HepG2 (cell line): ENCODE results near the gene CEACAM21. TPM values are rescaled to one million over a fixed set of nuclear protein-coding genes. Genes with fewer than 3 reads are reported as not detected.

ENCODE experiments used
- ATAC-seq: fragments of 200-7000 bp; cut with Tn5 transposase; 3 replicates; pipeline ENCODE4 v1.9.1; 2020; ENCODE audit warnings: mild to moderate bottlenecking, moderate library complexity
- BruUV-seq: library from RNA; stranded (reverse); fragments of 400-500 nt; replicated peaks from 2 replicates; lab custom pipeline; 2021; lab: Mats Ljungman, UMichigan
- CTCF ChIA-PET: fragments of 300-600 bp; formaldehyde crosslinking; extraction: SDS; loops from one replicate; lab custom pipeline; 2021; ENCODE audit warnings: low total read pairs, inconsistent platforms, low intra/inter-chr PET ratio; lab: Yijun Ruan, JAX
- POLR2A ChIA-PET: fragments of 350-600 bp; sonication (Branson Sonifier 250); formaldehyde crosslinking; loops from one replicate; lab custom pipeline; 2020; ENCODE audit warnings: antibody characterized with exemption, inconsistent platforms; lab: Yijun Ruan, JAX
- DNase-seq: peaks from one replicate; pipeline ENCODE4 v3.0.0-alpha.2; 2015; ENCODE audit warnings: low spot score
- FAIRE-seq: peaks from 3 replicates; lab custom pipeline; 2011; peaks lifted over from hg19 to GRCh38; lab: Jason Lieb, UNC
- H2AFZ ChIP-seq: one replicate; pipeline ENCODE4 v1.6.1; 2011; ENCODE audit warnings: low read length, inconsistent platforms
- H3K27ac ChIP-seq: fragments of 300-600 bp; 3 replicates; pipeline ENCODE4 v1.8.0; 2011; ENCODE audit warnings: mixed run types, mild to moderate bottlenecking, mixed read lengths, low read length, inconsistent platforms; ENCODE audit not compliant: insufficient read depth; ENCODE audit errors: extremely low read length
- H3K27me3 ChIP-seq, 2 experiments: fragments of 200-600 bp in 1 of 2; 2 replicates in 1 of 2; 3 replicates in 1 of 2; pipeline versions ENCODE4 v1.6.0 to v1.8.0; 2011; ENCODE audit warnings: low read length in 2 of 2, mild to moderate bottlenecking in 2 of 2, moderate library complexity in 2 of 2, inconsistent platforms in 1 of 2; ENCODE audit not compliant: insufficient read depth in 2 of 2, control insufficient read depth in 1 of 2
- H3K36me3 ChIP-seq, 2 experiments: fragments of 200-600 bp in 1 of 2; replicated peaks in 1 of 2; 2 replicates in 1 of 2; 3 replicates in 1 of 2; pipeline versions ENCODE4 v1.5.1 to v1.8.0; 2011; ENCODE audit warnings: low read length in 2 of 2, inconsistent platforms in 1 of 2; ENCODE audit not compliant: insufficient read depth in 2 of 2, control insufficient read depth in 1 of 2
- H3K4me1 ChIP-seq: 2 replicates; pipeline ENCODE4 v1.5.1; 2012; ENCODE audit warnings: low read length, inconsistent platforms; ENCODE audit not compliant: insufficient read depth
- H3K4me2 ChIP-seq: 2 replicates; pipeline ENCODE4 v1.6.0; 2011; ENCODE audit warnings: low read depth, low read length, inconsistent platforms
- H3K4me3 ChIP-seq, 3 experiments: fragments of 200-600 bp in 1 of 3; sonication (generic), shearing (Covaris generic) in 1 of 3; replicated peaks in 1 of 3; 2 replicates each; pipeline ENCODE4 v1.5.1; 2011 to 2016; ENCODE audit warnings: low read length in 3 of 3, inconsistent platforms in 2 of 3, low read depth in 2 of 3, mild to moderate bottlenecking in 2 of 3, control low read depth in 1 of 3, mixed read lengths in 1 of 3; ENCODE audit not compliant: insufficient read depth in 1 of 3
- H3K79me2 ChIP-seq: one replicate; pipeline ENCODE4 v1.6.1; 2011; ENCODE audit warnings: low read length, inconsistent platforms; ENCODE audit not compliant: insufficient read depth
- H3K9ac ChIP-seq: 2 replicates; pipeline ENCODE4 v1.6.0; 2011; ENCODE audit warnings: mild to moderate bottlenecking, low read depth, low read length, inconsistent platforms; ENCODE audit not compliant: insufficient read depth
- H3K9me3 ChIP-seq: 2 replicates; pipeline ENCODE4 v1.5.1; 2012; ENCODE audit warnings: mild to moderate bottlenecking, low read length
- H4K20me1 ChIP-seq: 2 replicates; pipeline ENCODE4 v1.6.0; 2011; ENCODE audit warnings: inconsistent platforms, mild to moderate bottlenecking, low read length, moderate library complexity; ENCODE audit not compliant: insufficient read depth
- ETV6 ChIP-seq: sonication (generic); formaldehyde crosslinking; conservative IDR thresholded peaks from 2 replicates; pipeline ENCODE4 v1.4.0; 2020; ENCODE audit warnings: missing genetic modification reagents
- GLI4 ChIP-seq: sonication (generic); formaldehyde crosslinking; IDR thresholded peaks from 2 replicates; pipeline ENCODE4 v1.5.1; 2020; ENCODE audit warnings: missing genetic modification reagents, mild to moderate bottlenecking, moderate library complexity, borderline replicate concordance
- ZNF501 ChIP-seq: sonication (generic); formaldehyde crosslinking; IDR thresholded peaks from 2 replicates; pipeline ENCODE4 v1.5.1; 2020; ENCODE audit warnings: mild to moderate bottlenecking, moderate library complexity, missing genetic modification reagents
- ZNF552 ChIP-seq: sonication (generic); formaldehyde crosslinking; IDR thresholded peaks from 2 replicates; pipeline ENCODE4 v1.9.0; 2022; ENCODE audit warnings: missing genetic modification reagents, mild to moderate bottlenecking, borderline replicate concordance
- ZNF776 ChIP-seq: sonication (generic); formaldehyde crosslinking; IDR thresholded peaks from 2 replicates; pipeline ENCODE4 v1.4.0; 2020; ENCODE audit warnings: mild to moderate bottlenecking, missing genetic modification reagents
- WGBS: methylation state at CpG from one replicate; pipeline ENCODE4 v1.1.6; 2017; ENCODE audit warnings: low lambda C conversion rate; 5-methylcytosine and 5-hydroxymethylcytosine counted together
- in situ Hi-C: cut with HindIII; loops from 2 replicates; pipeline ENCODE4 v1.10.0; 2017; ENCODE audit warnings: low pct_unique_long_range_greater_than_20kb; ENCODE audit not compliant: extremely low pct_ligation_motif_present
- intact Hi-C: fragments of 100-400 bp; cut with micrococcal nuclease; formaldehyde crosslinking; loops from one replicate; pipeline ENCODE4 v1.10.0; 2022; ENCODE audit not compliant: unreplicated experiment
- polyA plus RNA-seq, 8 experiments: library from polyadenylated mRNA; depleted of rRNA in 3 of 8; stranded (reverse) in 7 of 8; unstranded in 1 of 8; fragments of >200 nt; fragmentation: Illumina TruSeq in 4 of 8; extraction: Trizol in 4 of 8; gene quantifications; 2 replicates each; pipeline versions ENCODE4 v1.2.1 to v1.2.3, GENCODE V29; 2011 to 2016; ENCODE audit warnings: low read depth in 4 of 8, missing spikeins in 1 of 8, mixed read lengths in 1 of 8; ENCODE audit not compliant: insufficient read depth in 1 of 8
- total RNA-seq, 5 experiments: library from RNA; depleted of rRNA; stranded (reverse); fragments of >200 nt; fragmentation: Illumina TruSeq; extraction: Trizol; gene quantifications; 2 replicates each; pipeline ENCODE4 v1.2.3, GENCODE V29; 2016; ENCODE audit warnings: low read depth in 1 of 5
- TF ChIP-seq, protein P1 (sequence below): sonication (generic); formaldehyde crosslinking; IDR thresholded peaks from 2 replicates; pipeline ENCODE4 v1.4.0; 2020; ENCODE audit warnings: mild to moderate bottlenecking, missing genetic modification reagents

The CEACAM21 gene
- total and polyA plus RNA-seq, 2 of the 13 experiments (the other 11 are each of a cell fraction or from before 2014, with no cell fraction given), result 0.05 TPM; not detected in 1

DNA sequence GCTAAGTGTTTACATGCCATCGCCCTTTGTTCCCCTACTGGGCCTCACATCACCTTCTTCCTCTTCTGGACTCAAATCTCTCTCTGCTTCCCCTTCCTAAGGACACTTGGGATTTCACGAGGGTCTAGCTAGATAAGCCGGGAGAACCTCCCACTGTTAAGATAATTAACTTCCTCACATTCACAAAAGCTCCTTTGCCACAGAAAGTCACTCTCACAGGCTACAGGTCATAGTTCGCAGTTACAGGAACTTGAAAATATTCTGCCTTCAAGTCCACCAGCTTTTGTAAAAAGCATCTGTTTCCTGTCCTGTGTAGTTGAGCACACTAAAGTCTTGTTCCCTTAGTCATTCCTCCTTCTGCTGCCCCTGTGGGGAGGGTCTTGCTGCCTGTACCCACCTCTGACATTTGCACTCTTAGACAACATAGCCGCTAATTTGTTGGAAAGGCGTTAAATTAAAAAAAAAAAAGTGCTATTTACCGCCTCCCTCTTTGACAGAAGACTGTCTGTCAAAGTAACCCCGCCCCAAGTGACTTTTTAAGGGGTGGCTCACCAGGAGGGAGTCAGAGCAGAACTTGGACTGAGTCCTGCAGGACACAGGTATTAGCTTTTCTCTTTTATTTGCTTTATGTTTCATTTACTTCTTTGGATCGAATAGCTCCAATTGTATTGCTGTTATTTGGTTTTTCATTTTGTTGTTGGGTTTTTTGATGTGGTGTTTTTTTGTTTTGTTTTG is 26.8 kb upstream of the CEACAM21 start:
- H3K4me3 ChIP-seq, result no peak overlapping the region
- no peaks in the 10 kb centered on the region for H4K20me1 ChIP-seq
- BruUV-seq, result no TSS peak
- no peak overlapping the region for H3K9ac ChIP-seq
- no peaks in the 10 kb centered on the region for H3K79me2 ChIP-seq
- TF ChIP-seq ZNF776 (CRISPR knock-in tag), result no peak
- no peak for TF ChIP-seq ZNF552 (CRISPR knock-in tag)
- TF ChIP-seq, protein P1, sequence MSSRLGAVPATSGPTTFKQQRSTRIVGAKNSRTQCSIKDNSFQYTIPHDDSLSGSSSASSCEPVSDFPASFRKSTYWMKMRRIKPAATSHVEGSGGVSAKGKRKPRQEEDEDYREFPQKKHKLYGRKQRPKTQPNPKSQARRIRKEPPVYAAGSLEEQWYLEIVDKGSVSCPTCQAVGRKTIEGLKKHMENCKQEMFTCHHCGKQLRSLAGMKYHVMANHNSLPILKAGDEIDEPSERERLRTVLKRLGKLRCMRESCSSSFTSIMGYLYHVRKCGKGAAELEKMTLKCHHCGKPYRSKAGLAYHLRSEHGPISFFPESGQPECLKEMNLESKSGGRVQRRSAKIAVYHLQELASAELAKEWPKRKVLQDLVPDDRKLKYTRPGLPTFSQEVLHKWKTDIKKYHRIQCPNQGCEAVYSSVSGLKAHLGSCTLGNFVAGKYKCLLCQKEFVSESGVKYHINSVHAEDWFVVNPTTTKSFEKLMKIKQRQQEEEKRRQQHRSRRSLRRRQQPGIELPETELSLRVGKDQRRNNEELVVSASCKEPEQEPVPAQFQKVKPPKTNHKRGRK (CRISPR knock-in tag), result no peak
- no peak for TF ChIP-seq GLI4 (CRISPR knock-in tag)
- no peak for TF ChIP-seq ETV6 (CRISPR knock-in tag)
- no peak for TF ChIP-seq ZNF501 (CRISPR knock-in tag)
- H3K4me1 ChIP-seq, result peaks cover 9% of the 10 kb centered on the region
- H3K4me2 ChIP-seq, result no peak overlapping the region
- H3K27ac ChIP-seq, result no peak overlapping the region
- no peak for FAIRE-seq
- peaks cover 7% of the 10 kb centered on the region for H3K9me3 ChIP-seq
- ChIA-PET POLR2A (no interaction called here), CTCF (no interaction called here)
- under 1% methylated on average over 9 of the region's 9 CpGs for WGBS
- no peaks in the 10 kb centered on the region for H3K36me3 ChIP-seq
- in situ Hi-C loops (no loop called here), intact Hi-C loops (no loop called here)
- ATAC-seq, result no peak
- peaks cover 1 to 33% of the 10 kb centered on the region in 2 experiments; a peak in 3 of 5 replicates for H3K27me3 ChIP-seq
- DNase-seq, result no peak
- H2AFZ ChIP-seq, result no peak overlapping the region
